Neural progenitor cell (in vitro differentiated cells): Measurements from ENCODE around the gene MCM5. TPM values are rescaled to one million over a fixed set of nuclear protein-coding genes. Genes with fewer than 3 reads are reported as not detected.

Experiments
- DNase-seq: peaks from one replicate; pipeline ENCODE4 v3.0.0-alpha.2; 2016; ENCODE audit warnings: low spot score
- H2AFZ ChIP-seq: fragments of 200-600 bp; sonication (generic); replicated peaks from 2 replicates; pipeline ENCODE4 v1.6.1; 2016; ENCODE audit warnings: antibody characterized with exemption
- H3F3A ChIP-seq: fragments of 200-600 bp; sonication (generic); 2 replicates; pipeline ENCODE4 v1.6.1; 2016; ENCODE audit warnings: antibody characterized with exemption, low read depth
- H3K27ac ChIP-seq: fragments of 200-600 bp; sonication (generic); 2 replicates; pipeline ENCODE4 v1.5.1; 2016; ENCODE audit warnings: mild to moderate bottlenecking
- H3K27me3 ChIP-seq: fragments of 200-600 bp; sonication (generic); 2 replicates; pipeline ENCODE4 v1.6.1; 2016; ENCODE audit warnings: mild to moderate bottlenecking, moderate library complexity
- H3K36me3 ChIP-seq: fragments of 200-600 bp; sonication (generic); 2 replicates; pipeline ENCODE4 v1.5.1; 2016
- H3K4me1 ChIP-seq: fragments of 200-600 bp; sonication (generic); 2 replicates; pipeline ENCODE4 v1.6.1; 2016; ENCODE audit warnings: mixed run types
- H3K4me2 ChIP-seq: fragments of 200-600 bp; sonication (generic); 2 replicates; pipeline ENCODE4 v1.6.1; 2016
- H3K4me3 ChIP-seq: fragments of 200-600 bp; sonication (generic); 2 replicates; pipeline ENCODE4 v1.5.1; 2016
- H3K79me2 ChIP-seq: fragments of 200-600 bp; sonication (generic); 2 replicates; pipeline ENCODE4 v1.6.1; 2016; ENCODE audit warnings: low read depth
- H3K9ac ChIP-seq: fragments of 200-600 bp; sonication (generic); 2 replicates; pipeline ENCODE4 v1.6.1; 2016
- H3K9me3 ChIP-seq: fragments of 200-600 bp; sonication (generic); 2 replicates; pipeline ENCODE4 v1.5.1; 2016; ENCODE audit warnings: low read depth
- H4K20me1 ChIP-seq: fragments of 200-600 bp; sonication (generic); 2 replicates; pipeline ENCODE4 v1.6.1; 2016; ENCODE audit warnings: low read depth
- H3K27ac Mint-ChIP-seq: 3 replicates; pipeline ENCODE4 v1.8.0; 2021; ENCODE audit warnings: mixed read lengths
- H3K27me3 Mint-ChIP-seq: 2 replicates; pipeline ENCODE4 v1.8.0; 2022; ENCODE audit warnings: low read depth, mild to moderate bottlenecking, inconsistent platforms, moderate library complexity, mixed read lengths; ENCODE audit not compliant: insufficient read depth
- H3K36me3 Mint-ChIP-seq: 3 replicates; pipeline ENCODE4 v1.8.0; 2021; ENCODE audit warnings: mixed read lengths
- H3K4me1 Mint-ChIP-seq: 3 replicates; pipeline ENCODE4 v1.8.0; 2021; ENCODE audit warnings: mixed read lengths
- H3K4me3 Mint-ChIP-seq: 3 replicates; pipeline ENCODE4 v1.8.0; 2021; ENCODE audit warnings: mild to moderate bottlenecking, moderate library complexity, mixed read lengths
- H3K9me3 Mint-ChIP-seq: 3 replicates; pipeline ENCODE4 v1.8.0; 2020; ENCODE audit warnings: mixed read lengths
- CTCF ChIP-seq: fragments of 200-600 bp; sonication (generic); IDR thresholded peaks from 2 replicates; pipeline ENCODE4 v1.5.1; 2017; ENCODE audit warnings: antibody characterized with exemption, mild to moderate bottlenecking
- EZH2 ChIP-seq: fragments of 200-600 bp; sonication (generic); IDR thresholded peaks from 2 replicates; pipeline ENCODE4 v1.6.1; 2017; ENCODE audit warnings: antibody characterized with exemption, mild to moderate bottlenecking, moderate library complexity
- EZH2phosphoT487 ChIP-seq: fragments of 200-600 bp; sonication (generic); IDR thresholded peaks from 2 replicates; pipeline ENCODE4 v1.6.1; 2017; ENCODE audit warnings: antibody characterized with exemption
- total RNA-seq: library from RNA; depleted of rRNA; stranded (reverse); fragments of >200 nt; gene quantifications from 2 replicates; pipeline ENCODE4 v1.2.3, GENCODE V29; 2015; ENCODE audit warnings: low replicate concordance

Gene MCM5
- total RNA-seq, 1 donor from 2014 or later = 131 TPM

- H3K79me2 ChIP-seq = no peaks in the 10 kb centered on the region
- Mint-ChIP-seq H3K4me3 (peak overlapping the region; percentile 19), H3K27me3 (peaks cover 19% of the 10 kb centered on the region), H3K4me1 (peaks cover 17% of the 10 kb centered on the region), H3K36me3 (no peaks in the 10 kb centered on the region), H3K27ac (peak overlapping the region; percentile 30), H3K9me3 (no peaks in the 10 kb centered on the region)
- H3F3A ChIP-seq = peaks cover 25% of the 10 kb centered on the region
- H3K4me2 ChIP-seq = no peak overlapping the region
- no peak overlapping the region for H3K27ac ChIP-seq
- H3K36me3 ChIP-seq = no peaks in the 10 kb centered on the region
- peaks cover 12% of the 10 kb centered on the region for H3K27me3 ChIP-seq
- TF ChIP-seq EZH2 = no peak
- H3K4me1 ChIP-seq = peaks cover 16% of the 10 kb centered on the region
- no peak overlapping the region for H3K9ac ChIP-seq
- no peak for DNase-seq
- no peak overlapping the region for H3K4me3 ChIP-seq
- H3K9me3 ChIP-seq = no peaks in the 10 kb centered on the region
- H4K20me1 ChIP-seq = no peaks in the 10 kb centered on the region
- H2AFZ ChIP-seq = no peak overlapping the region
Observed at GRCh38 chr22:35384975-35385588, 14.9 kb upstream of the MCM5 start.

- no peaks in the 10 kb centered on the region for H3K9me3 ChIP-seq
- peaks cover 4% of the 10 kb centered on the region for H3K27me3 ChIP-seq
- H4K20me1 ChIP-seq = no peaks in the 10 kb centered on the region
- no peaks in the 10 kb centered on the region for H3K79me2 ChIP-seq
- Mint-ChIP-seq H3K27me3 (peaks cover 17% of the 10 kb centered on the region), H3K27ac (no peak overlapping the region), H3K4me3 (no peak overlapping the region), H3K9me3 (no peaks in the 10 kb centered on the region), H3K36me3 (no peaks in the 10 kb centered on the region), H3K4me1 (peaks cover 10% of the 10 kb centered on the region)
- H3K4me2 ChIP-seq = no peak overlapping the region
- no peaks in the 10 kb centered on the region for H3K36me3 ChIP-seq
- no peak for TF ChIP-seq EZH2
- no peak for TF ChIP-seq CTCF
- no peak for TF ChIP-seq EZH2phosphoT487
- peak overlapping the region; percentile 70 for H3K27ac ChIP-seq
- DNase-seq = no peak
- no peak overlapping the region for H3K9ac ChIP-seq
- H3F3A ChIP-seq = peaks cover 20% of the 10 kb centered on the region
- H3K4me3 ChIP-seq = no peak overlapping the region
- peaks cover 11% of the 10 kb centered on the region for H3K4me1 ChIP-seq
- no peak overlapping the region for H2AFZ ChIP-seq
Observed at GRCh38 chr22:35386670-35387288, 13.2 kb upstream of the MCM5 start.

- no peak overlapping the region for H3K27ac ChIP-seq
- Mint-ChIP-seq H3K4me1 (peaks cover 14% of the 10 kb centered on the region), H3K27ac (no peak overlapping the region), H3K9me3 (no peaks in the 10 kb centered on the region), H3K36me3 (no peaks in the 10 kb centered on the region), H3K4me3 (no peak overlapping the region), H3K27me3 (peaks cover 6% of the 10 kb centered on the region)
- H3K4me3 ChIP-seq = no peak overlapping the region
- peaks cover 11% of the 10 kb centered on the region for H3K4me1 ChIP-seq
- no peak overlapping the region for H3K9ac ChIP-seq
- peaks cover 15% of the 10 kb centered on the region for H3F3A ChIP-seq
- H4K20me1 ChIP-seq = no peaks in the 10 kb centered on the region
- TF ChIP-seq EZH2 = no peak
- TF ChIP-seq CTCF = no peak
- TF ChIP-seq EZH2phosphoT487 = no peak
- no peak overlapping the region for H3K4me2 ChIP-seq
- no peaks in the 10 kb centered on the region for H3K79me2 ChIP-seq
- H3K27me3 ChIP-seq = no peaks in the 10 kb centered on the region
- no peaks in the 10 kb centered on the region for H3K36me3 ChIP-seq
- no peaks in the 10 kb centered on the region for H3K9me3 ChIP-seq
- no peak overlapping the region for H2AFZ ChIP-seq
- no peak for DNase-seq
Observed at GRCh38 chr22:35390933-35391332, 9.0 kb upstream of the MCM5 start.

GRCh38 chr22:35392357-35392756 is 7.6 kb upstream of the MCM5 start:
- H4K20me1 ChIP-seq = no peaks in the 10 kb centered on the region
- no peak overlapping the region for H3K4me2 ChIP-seq
- Mint-ChIP-seq H3K27ac (no peak overlapping the region), H3K4me1 (peaks cover 21% of the 10 kb centered on the region), H3K36me3 (no peaks in the 10 kb centered on the region), H3K4me3 (no peak overlapping the region), H3K9me3 (no peaks in the 10 kb centered on the region), H3K27me3 (peaks cover 6% of the 10 kb centered on the region)
- no peak for DNase-seq
- H3K9ac ChIP-seq = no peak overlapping the region
- H3K27ac ChIP-seq = no peak overlapping the region
- no peaks in the 10 kb centered on the region for H3K9me3 ChIP-seq
- no peaks in the 10 kb centered on the region for H3K27me3 ChIP-seq
- H3K36me3 ChIP-seq = no peaks in the 10 kb centered on the region
- H2AFZ ChIP-seq = no peak overlapping the region
- peaks cover 10% of the 10 kb centered on the region for H3K4me1 ChIP-seq
- no peaks in the 10 kb centered on the region for H3K79me2 ChIP-seq
- H3F3A ChIP-seq = peaks cover 19% of the 10 kb centered on the region
- no peak overlapping the region for H3K4me3 ChIP-seq
- TF ChIP-seq EZH2 (no peak), EZH2phosphoT487 (no peak), CTCF (no peak)
